ENCODE results near the gene TRPV6.

DNA sequence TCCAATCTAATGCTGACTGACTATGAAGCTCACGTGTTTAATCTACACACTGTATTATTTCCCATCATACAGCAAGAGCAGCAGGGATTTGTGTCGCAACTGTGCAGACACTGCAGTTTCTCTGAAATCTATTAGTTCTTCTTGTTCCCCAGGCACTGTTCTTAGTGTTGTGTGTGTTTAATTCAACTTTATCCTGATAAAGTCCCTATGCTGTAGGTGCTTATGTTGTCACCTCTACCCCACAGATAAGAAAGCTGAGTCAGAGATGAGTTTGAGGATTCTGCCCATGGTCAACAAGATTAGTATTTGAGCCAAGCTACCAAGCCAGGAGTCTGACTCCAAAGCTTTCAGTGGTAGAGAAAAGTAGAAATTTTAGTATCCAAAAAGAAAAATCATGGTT, 53.1 kb downstream of the TRPV6 start:
- TF ChIP-seq YY1 (IDR thresholded peaks at IDR 0.05; ENCODE audit: low read depth) = no peak
- TF ChIP-seq, protein P1, sequence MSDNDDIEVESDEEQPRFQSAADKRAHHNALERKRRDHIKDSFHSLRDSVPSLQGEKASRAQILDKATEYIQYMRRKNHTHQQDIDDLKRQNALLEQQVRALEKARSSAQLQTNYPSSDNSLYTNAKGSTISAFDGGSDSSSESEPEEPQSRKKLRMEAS (IDR thresholded peaks at IDR 0.05) = no peak
- TF ChIP-seq EP300 (IDR thresholded peaks at IDR 0.05; ENCODE audit: borderline replicate concordance) = no peak
- no peak for TF ChIP-seq RAD21 (IDR thresholded peaks at IDR 0.05; ENCODE audit: low read depth)
- TF ChIP-seq TAF1 (IDR thresholded peaks at IDR 0.05; ENCODE audit: low read depth) = no peak
- no peak for TF ChIP-seq REST (IDR thresholded peaks at IDR 0.05; ENCODE audit: low read depth)
- no peak for TF ChIP-seq ZBTB7A (IDR thresholded peaks at IDR 0.05; ENCODE audit: low read depth)
- no peak for TF ChIP-seq CREB1 (IDR thresholded peaks at IDR 0.05; ENCODE audit: low read depth)
- TF ChIP-seq TCF12 (IDR thresholded peaks at IDR 0.05; ENCODE audit: low read depth) = no peak
